Endothelial cell of umbilical vein (primary cell): ENCODE data around the gene GALNT17. TPM values are rescaled to one million over a fixed set of nuclear protein-coding genes. Genes with fewer than 3 reads are reported as not detected.

Experiments used
- BruUV-seq: library from RNA; stranded (reverse); fragments of 400-500 nt; replicated peaks from 2 replicates; lab custom pipeline; 2021; lab: Mats Ljungman, UMichigan
- CTCF ChIA-PET: fragments of 300-600, 350-600 bp; sonication (Branson Sonifier 250); formaldehyde crosslinking; loops from one replicate; lab custom pipeline; 2021; ENCODE audit warnings: antibody characterized with exemption, inconsistent platforms; lab: Charles Lee
- POLR2A ChIA-PET: fragments of 300-600, 350-600 bp; sonication (Branson Sonifier 250); formaldehyde crosslinking; loops from one replicate; lab custom pipeline; 2021; ENCODE audit warnings: antibody characterized with exemption, inconsistent platforms; lab: Charles Lee
- DNase-seq: peaks from one replicate; pipeline ENCODE4 v3.0.0-alpha.2; 2011; ENCODE audit warnings: low read depth, low spot score
- FAIRE-seq: peaks from 2 replicates; lab custom pipeline; 2011; peaks lifted over from hg19 to GRCh38; lab: Jason Lieb, UNC
- H2AFZ ChIP-seq: 2 replicates; pipeline ENCODE4 v1.6.0; 2012; ENCODE audit warnings: low read depth, low read length, control low read depth, inconsistent platforms
- H3K27ac ChIP-seq: 2 replicates; pipeline ENCODE4 v1.5.1; 2011; ENCODE audit warnings: low read depth, mild to moderate bottlenecking, control low read depth, low read length, moderate library complexity; ENCODE audit not compliant: insufficient read depth
- H3K27me3 ChIP-seq, 2 experiments: 2 replicates each; pipeline versions ENCODE4 v1.6.0 to v1.6.1; 2011; ENCODE audit warnings: low read length in 2 of 2, mixed read lengths in 1 of 2; ENCODE audit not compliant: control insufficient read depth in 2 of 2, insufficient read depth in 2 of 2
- H3K36me3 ChIP-seq, 2 experiments: 2 replicates in 1 of 2; 3 replicates in 1 of 2; pipeline ENCODE4 v1.5.1; 2011; ENCODE audit warnings: low read length in 2 of 2, mild to moderate bottlenecking in 1 of 2, moderate library complexity in 1 of 2; ENCODE audit not compliant: control insufficient read depth in 2 of 2, insufficient read depth in 2 of 2; ENCODE audit errors: extremely low read depth in 1 of 2
- H3K4me1 ChIP-seq: 3 replicates; pipeline ENCODE4 v1.5.1; 2011; ENCODE audit warnings: mild to moderate bottlenecking, low read length; ENCODE audit not compliant: control insufficient read depth, insufficient read depth; ENCODE audit errors: extremely low read depth
- H3K4me2 ChIP-seq: 2 replicates; pipeline ENCODE4 v1.6.1; 2011; ENCODE audit warnings: low read length, control low read depth, mixed read lengths; ENCODE audit not compliant: insufficient read depth
- H3K4me3 ChIP-seq, 3 experiments: fragments of 200-600 bp in 1 of 3; sonication (generic), shearing (Covaris generic) in 1 of 3; replicated peaks in 1 of 3; 2 replicates each; pipeline ENCODE4 v1.5.1; 2011 to 2016; ENCODE audit warnings: control low read depth in 3 of 3, low read length in 3 of 3, mild to moderate bottlenecking in 2 of 3, inconsistent platforms in 1 of 3, low read depth in 1 of 3, moderate library complexity in 1 of 3; ENCODE audit not compliant: insufficient read depth in 1 of 3
- H3K79me2 ChIP-seq: 2 replicates; pipeline ENCODE4 v1.6.0; 2012; ENCODE audit warnings: low read length, inconsistent platforms; ENCODE audit not compliant: control insufficient read depth, insufficient read depth
- H3K9ac ChIP-seq: replicated peaks from 2 replicates; pipeline ENCODE3; 2011; ENCODE audit warnings: low read length, control low read depth; ENCODE audit not compliant: insufficient read depth; ENCODE audit errors: extremely low read depth
- H3K9me1 ChIP-seq: replicated peaks from 3 replicates; pipeline ENCODE4 v1.6.0; 2011; ENCODE audit warnings: mild to moderate bottlenecking, low read length; ENCODE audit not compliant: control insufficient read depth, insufficient read depth; ENCODE audit errors: extremely low read depth
- H3K9me3 ChIP-seq: replicated peaks from 2 replicates; pipeline ENCODE4 v1.5.1; 2012; ENCODE audit warnings: low read length, inconsistent platforms; ENCODE audit not compliant: control insufficient read depth, insufficient read depth
- H4K20me1 ChIP-seq: replicated peaks from 2 replicates; pipeline ENCODE3; 2011; ENCODE audit warnings: mild to moderate bottlenecking, low read length; ENCODE audit not compliant: control insufficient read depth, insufficient read depth; ENCODE audit errors: extremely low read depth
- CTCF ChIP-seq, 2 donors: IDR thresholded peaks; 1 replicate in 1 of 2; 2 replicates in 1 of 2; pipeline ENCODE4 v1.5.1; 2011; ENCODE audit warnings: low read length in 2 of 2, mild to moderate bottlenecking in 2 of 2, moderate library complexity in 2 of 2, control low read depth in 1 of 2, inconsistent platforms in 1 of 2, low read depth in 1 of 2; ENCODE audit not compliant: insufficient read depth in 1 of 2; ENCODE audit errors: extremely low read depth in 1 of 2
- EZH2 ChIP-seq: IDR thresholded peaks from 2 replicates; pipeline ENCODE4 v1.6.1; 2012; ENCODE audit warnings: borderline replicate concordance, low read depth, mild to moderate bottlenecking, moderate library complexity, low read length, inconsistent platforms; ENCODE audit not compliant: severe bottlenecking
- FOS ChIP-seq: IDR thresholded peaks from 2 replicates; pipeline ENCODE4 v1.6.1; 2011; ENCODE audit warnings: mild to moderate bottlenecking, low read length, moderate library complexity, borderline replicate concordance; ENCODE audit not compliant: insufficient read depth
- GATA2 ChIP-seq: IDR thresholded peaks from 2 replicates; pipeline ENCODE4 v1.7.0; 2011; ENCODE audit warnings: low read depth, mild to moderate bottlenecking, moderate library complexity, mixed read lengths, low read length; ENCODE audit not compliant: insufficient read length, insufficient read depth
- JUN ChIP-seq: IDR thresholded peaks from 2 replicates; pipeline ENCODE4 v1.6.1; 2011; ENCODE audit warnings: borderline replicate concordance, low read depth; ENCODE audit not compliant: insufficient read length, insufficient read depth
- MAX ChIP-seq: IDR thresholded peaks from 2 replicates; pipeline ENCODE4 v1.6.1; 2011; ENCODE audit not compliant: insufficient read depth, insufficient read length
- MYC ChIP-seq: IDR thresholded peaks from one replicate; pipeline ENCODE4 v1.6.1; 2011; ENCODE audit warnings: mild to moderate bottlenecking, low read depth, low read length
- POLR2A ChIP-seq: IDR thresholded peaks from 2 replicates; pipeline ENCODE4 v1.6.1; 2012; ENCODE audit warnings: low read depth, mild to moderate bottlenecking, control low read depth, low read length
- POLR2AphosphoS5 ChIP-seq: IDR thresholded peaks from 2 replicates; pipeline ENCODE4 v1.6.1; 2012; ENCODE audit warnings: low read depth, mild to moderate bottlenecking, control low read depth, low read length, moderate library complexity; ENCODE audit not compliant: insufficient read depth
- dilution Hi-C: fragments of 300-500 bp; cut with MboI; formaldehyde crosslinking; loops from one replicate; pipeline ENCODE4 v1.15.0; 2019; ENCODE audit warnings: low sequenced_read_pairs; ENCODE audit not compliant: extremely low pct_ligation_motif_present
- intact Hi-C: fragments of 100-400 bp; cut with micrococcal nuclease; formaldehyde crosslinking; loops from one replicate; pipeline ENCODE4 v1.10.0; 2022
- polyA plus RNA-seq, 4 experiments: library from polyadenylated mRNA; depleted of rRNA in 3 of 4; stranded (reverse) in 3 of 4; unstranded in 1 of 4; fragments of >200 nt; gene quantifications; 2 replicates each; pipeline versions ENCODE4 v1.2.1 to v1.2.3, GENCODE V29; 2011 to 2012; ENCODE audit warnings: missing spikeins in 1 of 4
- total RNA-seq: library from RNA; stranded (reverse); gene quantifications from 2 replicates; pipeline ENCODE4 v1.2.3, GENCODE V29; 2021

GALNT17 gene
- total and polyA plus RNA-seq, 2 donors (not counting 3 experiments of a cell fraction or from before 2014, with no cell fraction given), result not detected

GRCh38 chr7:71484380-71484779 is 352.4 kb downstream of the GALNT17 start:
- POLR2A ChIA-PET, result no interaction called here
- TF ChIP-seq MYC (no peak), GATA2 (no peak), FOS (no peak), EZH2 (no peak), JUN (no peak), POLR2AphosphoS5 (no peak), MAX (no peak), POLR2A (no peak), CTCF (IDR thresholded peaks at IDR 0.05; ENCODE audit: extremely low read depth in 1 of 2, insufficient read depth in 1 of 2, low read depth in 1 of 2, low read length in 2 of 2) (no peak)
- CTCF ChIA-PET, result no interaction called here
- H3K79me2 ChIP-seq, result no peaks in the 10 kb centered on the region
- H3K4me1 ChIP-seq, result no peaks in the 10 kb centered on the region
- intact Hi-C loops, result no loop called here
- no peak overlapping the region for H3K27ac ChIP-seq
- H3K9ac ChIP-seq, result no peak overlapping the region
- no TSS peak for BruUV-seq
- DNase-seq (no peak), FAIRE-seq (no peak)
- no peaks in the 10 kb centered on the region for H3K36me3 ChIP-seq
- H2AFZ ChIP-seq, result no peak overlapping the region
- H3K4me2 ChIP-seq, result no peak overlapping the region
- H3K9me3 ChIP-seq, result no peaks in the 10 kb centered on the region
- no peaks in the 10 kb centered on the region for H4K20me1 ChIP-seq
- dilution Hi-C loops, result no loop called here
- H3K9me1 ChIP-seq, result no peaks in the 10 kb centered on the region
- no peak overlapping the region for H3K4me3 ChIP-seq
- no peaks in the 10 kb centered on the region for H3K27me3 ChIP-seq
